HEK293T (cell line): ENCODE data around the gene NRG3.

Experiments used
- ARNT ChIP-seq: fragments of 450-650 bp; IDR thresholded peaks from 2 replicates; pipeline ENCODE4 v1.6.1; 2017; ENCODE audit warnings: mild to moderate bottlenecking
- BHLHE40 ChIP-seq: fragments of 450-650 bp; IDR thresholded peaks from 2 replicates; pipeline ENCODE4 v1.6.1; 2016; ENCODE audit warnings: mild to moderate bottlenecking, moderate library complexity, borderline replicate concordance
- ELF4 ChIP-seq: fragments of 450-650 bp; IDR thresholded peaks from 2 replicates; pipeline ENCODE4 v1.6.1; 2017; ENCODE audit warnings: antibody characterized with exemption
- FOXK2 ChIP-seq: fragments of 450-650 bp; IDR thresholded peaks from 2 replicates; pipeline ENCODE4 v1.6.1; 2016; ENCODE audit warnings: mild to moderate bottlenecking
- NFRKB ChIP-seq: fragments of 450-650 bp; IDR thresholded peaks from 2 replicates; pipeline ENCODE4 v1.6.1; 2016; ENCODE audit warnings: mild to moderate bottlenecking, moderate library complexity
- ZNF384 ChIP-seq: fragments of 450-650 bp; IDR thresholded peaks from 2 replicates; pipeline ENCODE4 v1.6.1; 2016

- TF ChIP-seq NFRKB (no peak), ELF4 (no peak), FOXK2 (no peak), BHLHE40 (no peak), ARNT (no peak), ZNF384 (no peak)
Measured at GRCh38 chr10:82882722-82883121, 1007.7 kb downstream of the NRG3 start.
